Stimulated activated CD4-positive, alpha-beta T cell treated with anti-CD3 and anti-CD28 coated beads, Interleukin-2, amount 100 ng/mL, for 48 hours (primary cell): Measurements from ENCODE around the gene TOMM6.

ENCODE experiments used
- DNase-seq, 2 donors: peaks; one replicate each; pipeline ENCODE4 v3.0.0-alpha.2; 2020

Gene TOMM6

DNA sequence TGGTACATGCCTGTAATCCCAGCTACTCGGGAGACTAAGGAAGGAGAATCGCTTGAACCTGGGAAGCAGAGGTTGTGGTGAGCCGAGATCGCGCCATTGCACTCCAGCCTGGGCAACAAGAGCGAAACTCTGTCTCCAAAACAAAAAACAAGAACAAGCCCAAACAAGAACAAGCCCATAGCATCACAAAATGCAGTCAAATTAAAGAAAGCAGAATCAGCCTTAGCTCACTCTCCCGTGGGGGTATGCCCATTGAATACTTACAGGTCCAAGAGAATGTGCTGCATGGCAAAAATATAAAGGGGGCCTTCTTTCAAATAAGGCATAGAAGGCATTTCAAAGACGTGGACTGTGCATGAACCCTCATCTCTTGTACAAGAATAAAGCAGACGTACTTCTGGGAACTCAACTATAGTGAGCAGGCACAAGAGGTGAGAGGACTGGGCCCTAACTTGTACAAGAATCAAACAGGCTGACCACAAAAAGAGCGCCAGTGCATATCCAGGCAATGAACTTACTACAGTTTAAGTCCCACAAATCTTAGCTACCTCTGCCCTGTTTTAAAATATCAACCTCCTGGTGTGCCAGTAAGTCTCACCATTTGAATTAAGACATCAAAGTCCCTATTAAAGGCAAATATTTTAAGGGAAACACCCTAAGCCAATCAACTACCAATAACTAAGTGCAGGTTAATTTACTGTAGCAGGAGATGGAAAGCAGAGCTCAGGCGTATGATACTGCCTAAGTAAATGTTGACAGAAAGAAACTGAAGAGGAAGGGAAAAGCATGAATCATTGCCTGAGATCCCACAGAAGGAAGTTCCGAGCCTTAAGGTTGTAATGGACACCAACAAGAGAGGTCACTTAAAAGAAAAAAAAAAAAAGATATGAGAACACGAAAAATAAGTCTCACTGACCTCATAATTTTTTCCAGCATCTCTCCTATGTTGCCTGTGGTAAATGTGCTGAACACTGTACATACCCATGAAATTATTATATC is 37.4 kb downstream of the TOMM6 start:
- DNase-seq, result no peak

DNA sequence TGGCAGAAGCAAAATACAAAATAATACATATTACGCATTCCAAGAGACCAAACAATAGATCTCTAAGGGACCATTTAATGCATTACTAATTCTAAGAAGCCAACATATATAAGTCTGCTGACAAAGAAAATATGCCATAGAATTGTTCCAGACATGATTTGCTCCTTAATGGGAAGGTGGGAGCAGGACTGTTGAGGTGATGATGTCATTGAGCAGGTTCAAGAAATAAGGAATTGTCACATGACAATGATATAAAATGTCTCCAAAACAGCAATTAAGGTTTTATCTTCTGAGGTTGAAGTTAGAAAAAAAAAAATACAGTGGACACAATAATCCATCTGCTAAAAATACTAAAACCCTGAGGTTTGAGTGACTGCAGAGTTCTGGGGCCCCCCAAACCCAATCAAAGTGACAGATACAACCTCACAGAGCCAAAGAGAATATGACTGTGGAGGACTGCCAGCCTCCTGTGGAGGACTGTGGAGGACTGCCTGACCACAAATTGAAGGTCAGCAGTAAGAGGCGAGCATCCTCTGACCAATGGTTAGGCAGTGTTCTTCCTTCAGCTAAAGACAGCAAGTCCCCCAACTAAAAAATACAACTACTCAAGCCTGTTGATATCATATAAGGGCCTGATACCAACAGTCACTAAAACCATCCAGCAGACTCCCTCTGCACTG is 39.0 kb downstream of the TOMM6 start:
- no peak for DNase-seq

DNA sequence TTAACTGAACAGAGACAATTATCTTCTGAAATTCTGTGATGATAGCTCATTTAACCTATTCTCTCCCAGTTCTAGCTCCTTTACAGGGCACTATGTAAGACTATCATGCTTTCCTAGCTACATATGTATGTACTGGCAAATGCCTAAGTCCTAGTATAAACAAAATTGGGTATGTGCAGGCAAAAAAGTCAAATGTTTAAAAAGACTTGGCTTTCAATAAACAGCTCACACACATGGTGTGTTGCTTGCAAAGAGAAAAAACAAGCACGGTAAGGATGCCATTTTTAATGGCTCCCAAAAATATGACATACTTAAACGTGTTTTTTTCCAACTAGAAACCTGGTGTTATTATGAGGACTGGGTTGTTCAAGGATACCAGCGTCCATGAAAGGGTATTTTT is 44.8 kb downstream of the TOMM6 start:
- DNase-seq, result no peak

DNA sequence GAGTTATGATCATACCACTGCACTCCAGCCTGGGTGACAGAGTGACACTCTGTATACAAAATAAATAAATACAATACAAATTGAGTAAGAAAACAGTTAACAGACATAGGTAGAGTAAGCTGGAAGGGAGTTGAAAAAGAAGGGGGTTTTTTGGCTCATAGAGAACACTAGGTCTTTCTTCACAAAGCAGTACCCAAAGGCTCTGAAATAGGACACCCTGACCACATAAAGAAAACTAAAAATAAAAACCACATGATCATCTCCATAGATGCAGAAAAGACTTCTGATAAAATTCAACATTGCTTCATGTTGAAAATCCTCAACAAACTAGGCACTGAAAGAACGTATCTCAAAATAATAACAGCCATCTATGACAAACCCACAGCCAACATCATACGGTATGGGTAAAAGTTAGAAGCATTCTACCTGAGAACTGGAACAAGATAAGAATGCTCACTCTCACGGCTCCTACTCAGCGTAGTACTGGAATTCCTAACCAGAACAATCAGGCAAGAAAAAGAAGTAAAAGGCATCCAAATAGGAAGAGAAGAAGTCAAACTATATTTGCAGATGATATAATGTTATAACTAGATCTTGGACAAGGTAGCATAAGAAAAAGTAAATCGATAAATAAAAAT is 48.6 kb downstream of the TOMM6 start:
- DNase-seq, result no peak

DNA sequence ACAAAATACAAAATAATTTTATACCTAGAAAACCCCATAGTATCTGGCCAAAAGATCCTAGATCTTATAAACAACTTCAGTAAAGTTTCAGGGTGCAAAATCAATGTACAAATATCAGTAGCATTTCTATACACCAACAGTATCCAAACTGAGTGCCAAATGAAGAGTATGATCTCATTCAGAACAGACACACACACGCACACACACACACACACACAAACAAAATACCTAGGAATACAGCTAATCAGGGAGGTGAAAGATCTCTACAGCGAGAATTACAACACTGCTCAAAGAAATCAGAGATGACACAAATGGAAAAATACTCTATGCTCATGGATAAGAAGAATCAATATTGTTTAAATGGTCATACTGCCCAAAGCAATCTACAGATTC is 49.2 kb downstream of the TOMM6 start:
- DNase-seq, result no peak
